ENCODE data around the gene NSDHL. TPM values are rescaled to one million over a fixed set of nuclear protein-coding genes. Genes with fewer than 3 reads are reported as not detected.

NSDHL gene
- total RNA-seq, 1 experiment from 2014 or later = 11.5 TPM

GRCh38 chrX:152844256-152844655 lies 13.4 kb downstream of the NSDHL start:
- no peak for DNase-seq (ENCODE audit: low read depth)

GRCh38 chrX:152845618-152846240 lies 14.9 kb downstream of the NSDHL start:
- DNase-seq (ENCODE audit: low read depth) = no peak

GRCh38 chrX:152847281-152847680 lies 16.4 kb downstream of the NSDHL start:
- DNase-seq (ENCODE audit: low read depth) = no peak

GRCh38 chrX:152850465-152850864 lies 19.6 kb downstream of the NSDHL start:
- DNase-seq (ENCODE audit: low read depth) = no peak

- no peak for DNase-seq (ENCODE audit: low read depth)
Measured at GRCh38 chrX:152853986-152854385, 23.1 kb downstream of the NSDHL start.

GRCh38 chrX:152861116-152861515 lies 30.3 kb downstream of the NSDHL start:
- DNase-seq (ENCODE audit: low read depth) = no peak

GRCh38 chrX:152861826-152862225 lies 31.0 kb downstream of the NSDHL start:
- DNase-seq (ENCODE audit: low read depth) = no peak

GRCh38 chrX:152865232-152865920 lies 34.5 kb downstream of the NSDHL start:
- DNase-seq (ENCODE audit: low read depth) = no peak

- DNase-seq (ENCODE audit: low read depth) = no peak
Measured at GRCh38 chrX:152866386-152866785, 35.5 kb downstream of the NSDHL start.

GRCh38 chrX:152869972-152870371 lies 39.1 kb downstream of the NSDHL start:
- no peak for DNase-seq (ENCODE audit: low read depth)

GRCh38 chrX:152871260-152871659 lies 40.4 kb downstream of the NSDHL start:
- no peak for DNase-seq (ENCODE audit: low read depth)

- DNase-seq (ENCODE audit: low read depth) = no peak
Measured at GRCh38 chrX:152872522-152872921, 41.7 kb downstream of the NSDHL start.

- DNase-seq (ENCODE audit: low read depth) = no peak
Measured at GRCh38 chrX:152873361-152873760, 42.5 kb downstream of the NSDHL start.

GRCh38 chrX:152876931-152877840 lies 46.3 kb downstream of the NSDHL start:
- DNase-seq (ENCODE audit: low read depth) = no peak

GRCh38 chrX:152878976-152879755 lies 48.3 kb downstream of the NSDHL start:
- DNase-seq (ENCODE audit: low read depth) = no peak

GRCh38 chrX:152881289-152881688 lies 50.4 kb downstream of the NSDHL start:
- DNase-seq (ENCODE audit: low read depth) = no peak

- no peak for DNase-seq (ENCODE audit: low read depth)
Measured at GRCh38 chrX:152884171-152884570, 53.3 kb downstream of the NSDHL start.

- DNase-seq (ENCODE audit: low read depth) = no peak
Measured at GRCh38 chrX:152886716-152887115, 55.9 kb downstream of the NSDHL start.

GRCh38 chrX:152892499-152892898 lies 61.6 kb downstream of the NSDHL start:
- no peak for DNase-seq (ENCODE audit: low read depth)

- no peak for DNase-seq (ENCODE audit: low read depth)
Measured at GRCh38 chrX:152892999-152893891, 62.4 kb downstream of the NSDHL start.
